A673 (cell line): ENCODE data around the gene BRINP2.

ENCODE experiments used
- EZH2 ChIP-seq: fragments of 200-600 bp; sonication (generic); IDR thresholded peaks from 2 replicates; pipeline ENCODE4 v1.6.1; 2017; ENCODE audit warnings: borderline replicate concordance, low read depth, mild to moderate bottlenecking, mixed read lengths, antibody characterized with exemption, low read length; ENCODE audit not compliant: poor library complexity, severe bottlenecking
- TF ChIP-seq, protein P1 (sequence below): fragments of 300-800, 200-600 bp; sonication (generic); conservative IDR thresholded peaks from 2 replicates; pipeline ENCODE4 v1.5.1; 2017; ENCODE audit warnings: low read depth, mild to moderate bottlenecking, antibody characterized with exemption, low read length, moderate library complexity, mixed read lengths

DNA sequence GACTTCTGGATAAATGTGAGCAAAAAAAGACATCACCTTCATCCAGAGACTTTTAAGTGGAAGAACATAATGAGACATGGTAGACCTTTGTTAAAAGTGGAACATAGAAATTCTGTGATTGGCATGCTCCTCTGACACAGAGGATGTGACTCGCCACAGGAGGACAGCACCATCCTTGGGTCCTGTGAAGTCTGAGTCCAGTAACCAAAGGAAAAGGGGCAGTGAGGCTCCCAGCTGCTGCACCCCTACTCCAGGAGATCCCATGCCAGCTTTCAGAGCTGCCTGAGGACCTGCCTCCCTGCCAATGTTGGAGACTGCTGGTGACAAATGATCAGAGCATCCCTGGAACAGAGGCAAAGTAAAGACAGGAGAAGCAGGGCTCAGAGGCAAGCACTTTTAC is 136.2 kb downstream of the BRINP2 start:
- TF ChIP-seq, protein P1, sequence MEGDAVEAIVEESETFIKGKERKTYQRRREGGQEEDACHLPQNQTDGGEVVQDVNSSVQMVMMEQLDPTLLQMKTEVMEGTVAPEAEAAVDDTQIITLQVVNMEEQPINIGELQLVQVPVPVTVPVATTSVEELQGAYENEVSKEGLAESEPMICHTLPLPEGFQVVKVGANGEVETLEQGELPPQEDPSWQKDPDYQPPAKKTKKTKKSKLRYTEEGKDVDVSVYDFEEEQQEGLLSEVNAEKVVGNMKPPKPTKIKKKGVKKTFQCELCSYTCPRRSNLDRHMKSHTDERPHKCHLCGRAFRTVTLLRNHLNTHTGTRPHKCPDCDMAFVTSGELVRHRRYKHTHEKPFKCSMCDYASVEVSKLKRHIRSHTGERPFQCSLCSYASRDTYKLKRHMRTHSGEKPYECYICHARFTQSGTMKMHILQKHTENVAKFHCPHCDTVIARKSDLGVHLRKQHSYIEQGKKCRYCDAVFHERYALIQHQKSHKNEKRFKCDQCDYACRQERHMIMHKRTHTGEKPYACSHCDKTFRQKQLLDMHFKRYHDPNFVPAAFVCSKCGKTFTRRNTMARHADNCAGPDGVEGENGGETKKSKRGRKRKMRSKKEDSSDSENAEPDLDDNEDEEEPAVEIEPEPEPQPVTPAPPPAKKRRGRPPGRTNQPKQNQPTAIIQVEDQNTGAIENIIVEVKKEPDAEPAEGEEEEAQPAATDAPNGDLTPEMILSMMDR = no peak
- TF ChIP-seq EZH2 = no peak
